PC-9 (cell line): ENCODE measurements around the gene G6PD. TPM values are rescaled to one million over a fixed set of nuclear protein-coding genes. Genes with fewer than 3 reads are reported as not detected.

Experiments
- BruUV-seq: library from RNA; stranded (reverse); fragments of 400-500 nt; replicated peaks from 2 replicates; lab custom pipeline; 2021; lab: Mats Ljungman, UMichigan
- CTCF ChIA-PET: fragments of 300-600 bp; sonication (Branson Sonifier 250); formaldehyde crosslinking; loops from one replicate; lab custom pipeline; 2022; ENCODE audit warnings: antibody characterized with exemption; lab: Charles Lee
- POLR2A ChIA-PET: fragments of 300-600 bp; sonication (Branson Sonifier 250); formaldehyde crosslinking; loops from one replicate; lab custom pipeline; 2022; ENCODE audit warnings: antibody characterized with exemption; ENCODE audit not compliant: unreplicated experiment; lab: Charles Lee
- DNase-seq, 2 experiments: peaks; one replicate each; pipeline versions ENCODE4 v3.0.0 to v3.0.0-alpha.2; 2015 to 2022; ENCODE audit warnings: mixed read lengths in 1 of 2
- H2AFZ ChIP-seq: fragments of 200-600 bp; sonication (generic); 2 replicates; pipeline ENCODE4 v1.8.1; 2017; ENCODE audit warnings: antibody characterized with exemption
- H3F3A ChIP-seq: fragments of 200-600 bp; sonication (generic); 2 replicates; pipeline ENCODE4 v1.8.1; 2017; ENCODE audit warnings: antibody characterized with exemption, mild to moderate bottlenecking, low read depth; ENCODE audit not compliant: insufficient read depth
- H3K27ac ChIP-seq: fragments of 200-600 bp; sonication (generic); 2 replicates; pipeline ENCODE4 v1.6.1; 2016; ENCODE audit warnings: mixed run types
- H3K27me3 ChIP-seq: fragments of 200-600 bp; sonication (generic); 2 replicates; pipeline ENCODE4 v1.6.1; 2016; ENCODE audit warnings: low read depth, mixed run types; ENCODE audit not compliant: insufficient read depth
- H3K36me3 ChIP-seq: fragments of 200-600 bp; sonication (generic); 2 replicates; pipeline ENCODE4 v1.6.1; 2016; ENCODE audit warnings: low read depth, mixed run types
- H3K4me1 ChIP-seq: fragments of 200-600 bp; sonication (generic); replicated peaks from 2 replicates; pipeline ENCODE4 v1.6.1; 2016; ENCODE audit warnings: mixed run types; ENCODE audit not compliant: insufficient read depth
- H3K4me2 ChIP-seq: fragments of 200-600 bp; sonication (generic); 2 replicates; pipeline ENCODE4 v1.6.1; 2017; ENCODE audit warnings: mixed run types
- H3K4me3 ChIP-seq: fragments of 200-600 bp; sonication (generic); 2 replicates; pipeline ENCODE4 v1.6.1; 2016; ENCODE audit warnings: mixed run types
- H3K79me2 ChIP-seq: fragments of 200-600 bp; sonication (generic); 2 replicates; pipeline ENCODE4 v1.6.1; 2017; ENCODE audit warnings: low read depth, mixed run types
- H3K9me2 ChIP-seq: fragments of 200-600 bp; sonication (generic); 2 replicates; pipeline ENCODE4 v1.8.1; 2017; ENCODE audit warnings: mild to moderate bottlenecking; ENCODE audit not compliant: insufficient read depth
- H3K9me3 ChIP-seq: fragments of 200-600 bp; sonication (generic); 2 replicates; pipeline ENCODE4 v1.8.1; 2016; ENCODE audit warnings: low read depth; ENCODE audit not compliant: insufficient read depth
- H4K20me1 ChIP-seq: fragments of 200-600 bp; sonication (generic); 2 replicates; pipeline ENCODE4 v1.8.1; 2017; ENCODE audit not compliant: insufficient read depth
- EZH2 ChIP-seq: fragments of 200-600 bp; sonication (generic); IDR thresholded peaks from 2 replicates; pipeline ENCODE4 v1.8.0; 2017; ENCODE audit warnings: antibody characterized with exemption, low read depth
- intact Hi-C: fragments of 100-400 bp; cut with micrococcal nuclease; formaldehyde crosslinking; loops from one replicate; pipeline ENCODE4 v1.10.0; 2022; ENCODE audit not compliant: unreplicated experiment
- total RNA-seq: library from RNA; stranded (reverse); gene quantifications from 2 replicates; pipeline ENCODE4 v1.2.3, GENCODE V29; 2021
- TF ChIP-seq, protein P1 (sequence below): fragments of 200-600 bp; sonication (generic); conservative IDR thresholded peaks from 2 replicates; pipeline ENCODE4 v1.6.1; 2017; ENCODE audit warnings: mixed run types, antibody characterized with exemption, mild to moderate bottlenecking, moderate library complexity

Gene G6PD
- total RNA-seq, 1 experiment from 2014 or later, result 1,283 TPM

DNA sequence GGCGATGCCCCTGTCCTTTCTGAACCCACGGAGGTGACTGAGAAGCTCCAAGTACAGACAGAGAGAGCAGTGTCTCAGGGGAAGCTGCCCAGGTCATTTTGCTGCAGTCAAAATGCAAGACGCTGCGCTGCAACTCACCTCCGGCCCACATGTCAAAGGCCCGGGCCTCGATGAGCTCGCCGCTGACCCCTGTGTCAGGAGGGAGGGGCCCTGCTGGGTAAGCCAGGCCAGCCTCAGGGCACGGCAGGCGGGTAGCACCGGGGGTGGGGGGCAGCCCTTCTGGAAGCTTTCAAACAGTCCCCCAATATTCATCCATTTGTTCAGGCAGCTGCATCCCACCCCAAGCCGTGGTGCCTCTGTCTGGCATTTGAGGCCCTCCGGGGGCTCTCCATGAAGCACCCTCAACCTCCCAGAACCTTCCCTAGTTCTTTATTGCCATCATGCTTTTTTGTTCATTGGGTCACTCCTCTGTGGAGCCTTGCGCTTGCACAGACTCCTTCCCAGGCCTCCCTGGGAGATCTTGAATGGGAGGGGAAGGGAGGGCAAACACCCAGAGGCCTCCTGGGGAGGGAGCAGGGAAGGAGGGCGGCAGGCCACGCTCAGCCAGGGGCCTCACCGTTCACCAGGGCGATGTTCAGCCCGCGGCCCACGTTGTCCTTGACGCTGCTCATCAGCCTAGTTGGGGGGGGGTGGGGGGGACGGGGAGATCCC lies 38.8 kb downstream of the G6PD start:
- no peak for DNase-seq
- TF ChIP-seq, protein P1, sequence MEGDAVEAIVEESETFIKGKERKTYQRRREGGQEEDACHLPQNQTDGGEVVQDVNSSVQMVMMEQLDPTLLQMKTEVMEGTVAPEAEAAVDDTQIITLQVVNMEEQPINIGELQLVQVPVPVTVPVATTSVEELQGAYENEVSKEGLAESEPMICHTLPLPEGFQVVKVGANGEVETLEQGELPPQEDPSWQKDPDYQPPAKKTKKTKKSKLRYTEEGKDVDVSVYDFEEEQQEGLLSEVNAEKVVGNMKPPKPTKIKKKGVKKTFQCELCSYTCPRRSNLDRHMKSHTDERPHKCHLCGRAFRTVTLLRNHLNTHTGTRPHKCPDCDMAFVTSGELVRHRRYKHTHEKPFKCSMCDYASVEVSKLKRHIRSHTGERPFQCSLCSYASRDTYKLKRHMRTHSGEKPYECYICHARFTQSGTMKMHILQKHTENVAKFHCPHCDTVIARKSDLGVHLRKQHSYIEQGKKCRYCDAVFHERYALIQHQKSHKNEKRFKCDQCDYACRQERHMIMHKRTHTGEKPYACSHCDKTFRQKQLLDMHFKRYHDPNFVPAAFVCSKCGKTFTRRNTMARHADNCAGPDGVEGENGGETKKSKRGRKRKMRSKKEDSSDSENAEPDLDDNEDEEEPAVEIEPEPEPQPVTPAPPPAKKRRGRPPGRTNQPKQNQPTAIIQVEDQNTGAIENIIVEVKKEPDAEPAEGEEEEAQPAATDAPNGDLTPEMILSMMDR, result no peak
- TF ChIP-seq EZH2, result no peak
- Histone ChIP-seq H3K9me2 (no peaks in the 10 kb centered on the region), H4K20me1 (no peaks in the 10 kb centered on the region), H3K27ac (no peak overlapping the region), H3K4me2 (no peak overlapping the region), H3K9me3 (no peaks in the 10 kb centered on the region), H3K36me3 (no peaks in the 10 kb centered on the region), H3K4me1 (peaks cover 14% of the 10 kb centered on the region), H3K27me3 (no peaks in the 10 kb centered on the region), H2AFZ (no peak overlapping the region), H3K79me2 (no peaks in the 10 kb centered on the region), H3K4me3 (no peak overlapping the region), H3F3A (peaks cover 14% of the 10 kb centered on the region; the same call in 1 of the 2 replicates)
- intact Hi-C loops, result no loop called here
- POLR2A ChIA-PET, result interaction anchor here (0.5 to 0.6 kb wide), 3 partner anchors 88 to 467 kb away, joined by 3 to 4 read pairs (median 3); no protein-coding TSS in a partner anchor
- no TSS peak for BruUV-seq
- CTCF ChIA-PET, result interaction anchor here (0.6 kb wide), 1 partner anchor 22 kb away, joined by 4 read pairs; the partner anchor contains the start of gene UBL4A

DNA sequence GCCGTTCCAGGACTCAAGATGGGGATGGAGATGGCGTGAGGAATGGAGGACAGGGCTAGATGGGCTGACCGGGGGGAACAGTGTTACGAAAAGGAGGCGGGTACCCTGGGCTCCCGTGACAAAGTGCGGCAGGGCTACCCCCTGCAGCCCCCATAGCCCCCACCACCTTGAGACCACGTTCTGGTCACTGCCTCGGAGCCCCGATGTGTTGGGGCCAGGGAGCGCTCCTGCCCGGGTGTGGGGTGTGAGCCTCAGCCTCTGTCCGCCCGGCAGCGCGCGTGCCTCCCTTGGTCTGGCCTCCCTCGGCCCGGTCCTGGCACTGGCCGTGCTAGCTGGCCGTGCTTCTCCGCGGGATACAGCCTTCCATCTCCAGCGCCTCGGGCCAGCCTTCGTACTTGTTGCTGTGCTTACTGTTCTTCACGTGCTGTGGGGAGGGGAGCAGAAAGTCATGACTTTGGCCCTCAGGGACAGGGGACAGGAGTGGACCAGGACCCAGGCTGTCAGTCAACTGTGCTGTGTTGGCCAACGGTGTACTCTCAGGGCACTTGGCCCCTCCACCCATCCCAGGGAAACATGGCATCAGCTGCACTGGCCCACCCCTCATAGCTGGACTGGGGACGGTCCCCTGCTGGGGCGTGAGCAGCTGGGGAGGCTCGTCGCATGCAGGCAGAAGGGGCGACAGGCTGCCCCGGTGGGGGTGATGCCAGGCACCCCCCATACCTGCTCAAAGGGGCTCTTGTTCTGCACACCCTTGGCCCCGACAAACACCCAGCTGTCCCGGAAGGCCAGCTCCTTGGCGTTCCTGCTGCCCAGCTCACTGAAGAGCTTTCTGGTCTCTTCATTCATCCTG lies 39.9 kb downstream of the G6PD start:
- no peak overlapping the region for H3K4me3 ChIP-seq
- no peak overlapping the region for H2AFZ ChIP-seq
- intact Hi-C loops, result no loop called here
- no peak overlapping the region; the same call in 1 of the 2 replicates for H3K4me2 ChIP-seq
- BruUV-seq, result no TSS peak
- DNase-seq, result no peak
- TF ChIP-seq, protein P1, result no peak
- no peak for TF ChIP-seq EZH2
- no peaks in the 10 kb centered on the region for H3K27me3 ChIP-seq
- H3K27ac ChIP-seq, result peak overlapping the region; percentile 59; the same call in 1 of the 2 replicates
- H3F3A ChIP-seq, result peaks cover 14% of the 10 kb centered on the region; the same call in 1 of the 2 replicates
- no peaks in the 10 kb centered on the region for H3K79me2 ChIP-seq
- ChIA-PET CTCF (no interaction called here), POLR2A (no interaction called here)
- peaks cover 14% of the 10 kb centered on the region for H3K4me1 ChIP-seq
- no peaks in the 10 kb centered on the region for H3K9me2 ChIP-seq
- H3K36me3 ChIP-seq, result no peaks in the 10 kb centered on the region
- H3K9me3 ChIP-seq, result no peaks in the 10 kb centered on the region
- no peaks in the 10 kb centered on the region for H4K20me1 ChIP-seq

DNA sequence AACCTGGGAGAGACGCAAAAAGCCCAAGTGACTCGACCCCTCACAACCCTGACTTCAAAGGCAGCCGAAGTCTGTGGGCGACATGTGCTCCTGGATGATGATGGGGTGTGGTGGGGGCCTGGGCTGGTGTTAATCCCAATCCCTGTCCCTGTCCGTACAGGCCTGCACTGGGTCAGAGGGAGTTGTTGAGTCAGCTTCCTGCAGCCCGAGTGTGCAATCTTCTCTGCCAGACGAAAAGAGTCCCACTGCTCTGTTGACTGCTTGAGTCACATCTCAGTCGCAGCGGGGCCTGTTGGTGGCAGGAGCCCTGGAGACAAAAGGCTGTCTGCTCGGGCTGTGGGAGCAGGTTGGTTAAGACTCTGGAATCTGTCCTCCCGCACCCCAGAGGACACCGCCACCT lies 40.9 kb downstream of the G6PD start:
- CTCF ChIA-PET, result no interaction called here
- peaks cover 14% of the 10 kb centered on the region for H3K4me1 ChIP-seq
- H3K4me2 ChIP-seq, result peak overlapping the region; percentile 36; the same call in 1 of the 2 replicates
- H3F3A ChIP-seq, result peaks cover 14% of the 10 kb centered on the region; the same call in 1 of the 2 replicates
- TF ChIP-seq, protein P1, result no peak
- TF ChIP-seq EZH2, result no peak
- no peaks in the 10 kb centered on the region for H3K27me3 ChIP-seq
- no peak overlapping the region for H3K4me3 ChIP-seq
- intact Hi-C loops, result no loop called here
- H3K27ac ChIP-seq, result peak overlapping the region; percentile 59
- no TSS peak for BruUV-seq
- DNase-seq, result peak; percentile 49 to 67
- H3K9me2 ChIP-seq, result no peaks in the 10 kb centered on the region
- H3K36me3 ChIP-seq, result no peaks in the 10 kb centered on the region
- H4K20me1 ChIP-seq, result no peaks in the 10 kb centered on the region
- no peak overlapping the region for H2AFZ ChIP-seq
- no peaks in the 10 kb centered on the region for H3K79me2 ChIP-seq
- POLR2A ChIA-PET, result no interaction called here
- no peaks in the 10 kb centered on the region for H3K9me3 ChIP-seq
